HUES48 (cell line): Measurements from ENCODE around the gene GAREM2.
"Not testable (repeated sequence)": the region's sequence is repeated elsewhere in the genome, so short reads cannot be mapped to it uniquely, and the experiment has no call there.

Experiments used
- H3K27ac ChIP-seq: one replicate; pipeline ENCODE4 v1.7.0; 2013; ENCODE audit warnings: low read depth, low read length, inconsistent platforms
- H3K27me3 ChIP-seq: 2 replicates; pipeline ENCODE4 v1.6.1; 2013; ENCODE audit warnings: mild to moderate bottlenecking, low read length; ENCODE audit not compliant: control insufficient read depth, insufficient read depth
- H3K36me3 ChIP-seq: 2 replicates; pipeline ENCODE4 v1.6.1; 2013; ENCODE audit warnings: low read length; ENCODE audit not compliant: control insufficient read depth, insufficient read depth
- H3K4me1 ChIP-seq: 2 replicates; pipeline ENCODE4 v1.6.1; 2013; ENCODE audit warnings: mild to moderate bottlenecking, low read length; ENCODE audit not compliant: control insufficient read depth, insufficient read depth
- H3K4me3 ChIP-seq: 2 replicates; pipeline ENCODE4 v1.5.1; 2013; ENCODE audit warnings: mild to moderate bottlenecking, low read depth, low read length
- H3K9ac ChIP-seq: 2 replicates; pipeline ENCODE4 v1.6.1; 2013; ENCODE audit warnings: mild to moderate bottlenecking, low read depth, low read length, moderate library complexity
- H3K9me3 ChIP-seq: 2 replicates; pipeline ENCODE4 v1.6.1; 2013; ENCODE audit warnings: low read length; ENCODE audit not compliant: control insufficient read depth, insufficient read depth

Gene GAREM2

DNA sequence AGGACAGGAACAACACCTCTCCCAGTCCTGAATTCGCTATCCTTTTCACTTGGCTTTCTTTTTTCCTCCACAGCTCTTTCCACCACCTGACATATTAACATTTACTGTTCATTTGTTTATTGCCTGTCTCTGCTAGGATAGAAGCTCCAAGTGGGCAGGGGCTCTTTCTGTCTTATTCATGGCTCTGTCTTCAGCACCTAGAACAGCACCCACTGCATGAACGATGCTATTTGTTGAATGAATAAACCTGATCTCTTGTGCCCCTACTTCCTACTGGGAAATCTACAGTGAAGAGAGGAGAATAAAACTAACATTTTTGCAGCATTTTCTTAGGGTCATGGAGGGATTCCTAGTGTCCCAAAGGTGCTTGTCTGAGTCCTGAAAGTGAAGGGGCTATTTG lies 24.4 kb upstream of the GAREM2 start:
- Histone ChIP-seq H3K9ac (no peak overlapping the region), H3K27ac (no peak overlapping the region), H3K9me3 (no peaks in the 10 kb centered on the region), H3K36me3 (no peaks in the 10 kb centered on the region), H3K27me3 (no peaks in the 10 kb centered on the region), H3K4me3 (no peak overlapping the region), H3K4me1 (no peaks in the 10 kb centered on the region; the same call in 1 of the 2 replicates)

DNA sequence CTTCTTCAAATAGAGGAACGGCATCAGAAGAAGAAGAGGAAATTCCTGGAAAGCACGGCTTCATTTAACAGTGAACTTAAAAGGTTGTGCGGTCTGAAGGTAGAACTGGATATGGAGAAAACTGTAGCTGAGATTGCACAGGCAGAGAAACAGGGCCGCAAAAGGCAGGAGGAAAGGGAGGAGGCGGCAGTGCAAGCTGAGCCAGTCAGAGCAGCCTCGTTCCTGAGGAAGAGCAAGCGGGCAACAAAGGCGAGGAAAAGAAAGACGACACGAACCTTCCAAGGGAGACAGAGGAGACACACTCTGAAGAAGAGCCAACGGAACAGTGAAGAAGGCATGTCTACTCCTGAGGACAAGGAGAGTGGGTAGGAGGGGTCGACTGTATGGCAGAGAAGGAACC lies 22.6 kb upstream of the GAREM2 start:
- Histone ChIP-seq H3K9ac (no peak overlapping the region), H3K27ac (no peak overlapping the region), H3K4me3 (no peak overlapping the region), H3K36me3 (no peaks in the 10 kb centered on the region), H3K4me1 (no peaks in the 10 kb centered on the region), H3K27me3 (no peaks in the 10 kb centered on the region), H3K9me3 (no peaks in the 10 kb centered on the region)

DNA sequence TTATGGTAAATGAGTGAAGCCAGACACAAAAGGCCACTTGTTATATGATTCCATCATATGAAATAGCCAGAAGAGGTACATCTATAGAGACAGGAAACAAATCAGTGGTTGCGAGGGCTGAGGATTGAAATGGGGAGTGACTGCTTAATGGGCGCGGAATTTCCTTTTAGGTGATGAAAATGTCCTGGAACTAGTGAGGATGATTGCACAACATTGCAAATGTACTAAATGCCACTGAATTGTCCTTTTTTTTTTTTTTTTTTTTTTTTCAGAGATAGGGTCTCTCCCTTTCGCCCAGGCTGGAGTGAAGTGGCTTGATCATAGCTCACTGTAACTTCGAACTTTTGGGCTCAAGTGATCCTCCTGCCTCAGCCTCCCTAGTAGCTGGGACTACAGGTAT lies 15.3 kb upstream of the GAREM2 start:
- H3K27ac ChIP-seq = no peak overlapping the region
- no peaks in the 10 kb centered on the region for H3K36me3 ChIP-seq

GRCh38 chr2:26161926-26162325 lies 11.0 kb upstream of the GAREM2 start:
- Histone ChIP-seq H3K36me3 (no peaks in the 10 kb centered on the region), H3K9me3 (peaks cover 3% of the 10 kb centered on the region; the same call in 1 of the 2 replicates), H3K27ac (no peak overlapping the region), H3K27me3 (no peaks in the 10 kb centered on the region), H3K4me1 (no peaks in the 10 kb centered on the region), H3K9ac (no peak overlapping the region), H3K4me3 (no peak overlapping the region)

More for the DNA sequence above, 15.3 kb upstream of the GAREM2 start:
- no peaks in the 10 kb centered on the region for H3K27me3 ChIP-seq
- no peak overlapping the region for H3K4me3 ChIP-seq
- H3K4me1 ChIP-seq = no peaks in the 10 kb centered on the region
- H3K9ac ChIP-seq = no peak overlapping the region
- peaks cover 3% of the 10 kb centered on the region; the same call in 1 of the 2 replicates for H3K9me3 ChIP-seq

GRCh38 chr2:26162963-26163362 lies 9.9 kb upstream of the GAREM2 start:
- Histone ChIP-seq H3K36me3 (no peaks in the 10 kb centered on the region), H3K27me3 (no peaks in the 10 kb centered on the region), H3K4me3 (no peak overlapping the region), H3K9ac (no peak overlapping the region), H3K9me3 (no peaks in the 10 kb centered on the region), H3K27ac (no peak overlapping the region), H3K4me1 (no peaks in the 10 kb centered on the region)

- Histone ChIP-seq H3K27ac (no peak overlapping the region), H3K27me3 (no peaks in the 10 kb centered on the region), H3K9me3 (no peaks in the 10 kb centered on the region), H3K4me3 (no peak overlapping the region), H3K4me1 (no peaks in the 10 kb centered on the region), H3K36me3 (no peaks in the 10 kb centered on the region), H3K9ac (no peak overlapping the region)
Observed at GRCh38 chr2:26164231-26164630, 8.7 kb upstream of the GAREM2 start.

DNA sequence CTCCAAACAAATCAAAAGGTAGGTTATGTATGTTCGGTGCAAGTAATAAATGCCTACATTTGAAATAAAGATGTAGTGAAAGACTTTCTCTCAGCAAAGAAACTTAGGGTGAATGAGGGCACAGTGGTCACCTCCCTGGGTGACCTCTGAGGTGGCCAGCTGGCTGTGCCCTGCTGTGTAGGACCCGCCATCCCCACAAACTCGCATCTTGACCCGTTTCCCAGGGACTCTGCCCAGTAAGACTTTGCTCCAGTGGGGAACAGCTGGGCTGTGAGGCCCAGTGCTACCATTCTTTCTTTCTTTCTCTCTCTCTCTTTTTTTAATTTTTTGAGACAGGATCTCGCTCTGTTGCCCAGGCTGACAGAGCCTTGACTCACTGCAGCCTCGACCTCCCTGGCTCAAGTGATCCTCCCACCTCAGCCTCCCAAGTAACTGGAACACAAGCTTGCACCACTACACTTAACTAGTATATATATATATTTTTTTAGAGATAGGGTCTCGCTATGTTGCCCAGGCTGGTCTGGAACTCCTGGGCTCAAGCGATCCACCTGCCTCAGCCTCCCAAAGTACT lies 8.2 kb upstream of the GAREM2 start:
- no peak overlapping the region for H3K4me3 ChIP-seq
- no peak overlapping the region for H3K9ac ChIP-seq
- H3K4me1 ChIP-seq = no peaks in the 10 kb centered on the region
- no peaks in the 10 kb centered on the region for H3K9me3 ChIP-seq
- H3K36me3 ChIP-seq = no peaks in the 10 kb centered on the region
- H3K27ac ChIP-seq = no peak overlapping the region
- H3K27me3 ChIP-seq = no peaks in the 10 kb centered on the region

DNA sequence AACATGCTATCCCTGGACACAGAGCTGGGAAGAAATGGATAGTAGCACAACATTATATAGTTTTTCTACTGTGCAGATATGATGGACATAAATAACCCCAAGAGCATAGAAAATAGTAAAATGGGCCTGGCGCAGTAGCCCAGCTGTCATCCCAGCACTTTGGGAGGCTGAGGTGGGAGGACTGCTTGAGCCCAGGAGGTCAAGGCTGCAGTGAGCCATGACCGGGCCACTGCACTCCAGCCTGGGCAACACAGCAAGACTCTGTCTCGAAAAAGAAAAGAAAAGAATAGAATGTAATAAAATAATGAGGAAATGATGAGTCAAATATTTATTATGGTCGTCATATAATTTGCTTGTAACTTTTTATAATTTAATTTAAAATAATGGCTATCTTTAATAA lies 7.5 kb upstream of the GAREM2 start:
- no peaks in the 10 kb centered on the region for H3K4me1 ChIP-seq
- no peaks in the 10 kb centered on the region for H3K36me3 ChIP-seq
- no peak overlapping the region for H3K9ac ChIP-seq
- no peaks in the 10 kb centered on the region for H3K9me3 ChIP-seq
- no peak overlapping the region for H3K4me3 ChIP-seq
- no peak overlapping the region for H3K27ac ChIP-seq
- H3K27me3 ChIP-seq = no peaks in the 10 kb centered on the region

DNA sequence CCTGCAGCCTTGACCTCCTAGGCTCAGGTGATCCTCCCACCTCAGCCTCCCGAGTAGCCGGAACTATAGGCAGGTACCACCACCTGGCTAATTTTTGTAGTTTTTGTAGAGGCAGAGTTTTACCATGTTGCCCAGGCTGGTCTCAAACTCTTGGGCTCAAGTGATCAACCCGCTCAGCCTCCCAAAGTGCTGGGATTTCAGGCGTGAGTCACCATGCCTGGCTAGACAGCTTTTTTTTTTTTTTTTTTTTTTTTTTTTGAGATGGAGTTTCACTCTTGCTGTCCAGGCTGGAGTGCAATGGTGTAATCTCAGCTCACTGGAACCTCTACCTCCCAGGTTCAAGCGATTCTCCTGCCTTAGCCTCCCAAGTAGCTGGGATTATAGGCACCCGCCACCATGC lies 6.3 kb upstream of the GAREM2 start:
- not testable (repeated sequence) for H3K36me3 ChIP-seq, H3K27ac ChIP-seq, H3K27me3 ChIP-seq, H3K9me3 ChIP-seq, H3K4me1 ChIP-seq, H3K9ac ChIP-seq, H3K4me3 ChIP-seq

GRCh38 chr2:26168785-26169184 lies 4.1 kb upstream of the GAREM2 start:
- no peak overlapping the region for H3K4me3 ChIP-seq
- H3K27me3 ChIP-seq = peaks cover 4% of the 10 kb centered on the region; the same call in 1 of the 2 replicates
- no peak overlapping the region for H3K27ac ChIP-seq
- no peak overlapping the region for H3K9ac ChIP-seq
- no peaks in the 10 kb centered on the region for H3K4me1 ChIP-seq
- H3K9me3 ChIP-seq = no peaks in the 10 kb centered on the region
- no peaks in the 10 kb centered on the region for H3K36me3 ChIP-seq

DNA sequence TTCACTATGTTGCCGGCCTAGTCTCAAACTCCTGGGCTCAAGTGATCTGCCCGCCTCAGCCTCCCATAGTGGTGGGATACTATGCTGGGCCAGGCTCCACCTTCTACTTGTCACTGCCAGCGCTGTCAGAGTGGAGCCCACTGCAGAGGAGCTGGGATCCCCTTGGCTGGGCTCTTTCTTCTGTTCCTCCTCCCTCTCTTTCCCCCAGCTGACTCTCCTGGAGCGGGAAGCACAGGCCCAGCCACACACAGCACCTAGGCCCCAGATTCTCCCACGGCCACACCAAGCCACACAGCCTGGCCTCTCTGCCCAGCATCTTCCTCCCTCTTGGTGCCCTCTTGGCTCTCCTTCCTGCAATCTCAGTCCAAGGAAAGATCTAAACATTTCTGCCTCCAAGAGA lies 3.7 kb upstream of the GAREM2 start:
- no peak overlapping the region for H3K27ac ChIP-seq
- no peaks in the 10 kb centered on the region for H3K9me3 ChIP-seq
- no peak overlapping the region for H3K9ac ChIP-seq
- peaks cover 1% of the 10 kb centered on the region for H3K4me1 ChIP-seq
- H3K27me3 ChIP-seq = peaks cover 7% of the 10 kb centered on the region; the same call in 1 of the 2 replicates
- no peaks in the 10 kb centered on the region for H3K36me3 ChIP-seq
- H3K4me3 ChIP-seq = no peak overlapping the region
